Stimulated activated CD4-positive, alpha-beta T cell treated with anti-CD3 and anti-CD28 coated beads, Interleukin-15, amount 100 ng/mL, for 1 hour (primary cell): ENCODE results near the gene CXADR.
"Not testable (repeated sequence)": the region's sequence is repeated elsewhere in the genome, so short reads cannot be mapped to it uniquely, and the experiment has no call there.

Source experiments
- DNase-seq, 2 donors: peaks; one replicate each; pipeline ENCODE4 v3.0.0-alpha.2; 2020; ENCODE audit warnings: low read depth in 1 of 2, low spot score in 1 of 2

The CXADR gene

GRCh38 chr21:17501107-17502006, 11.5 kb upstream of the CXADR start:
- no peak for DNase-seq

- not testable (repeated sequence) for DNase-seq
These were observed 9.9 kb upstream of the CXADR start for GRCh38 chr21:17502985-17503384.

GRCh38 chr21:17506951-17507350, 5.9 kb upstream of the CXADR start:
- no peak for DNase-seq

- no peak for DNase-seq
These were observed 5.3 kb upstream of the CXADR start for GRCh38 chr21:17507591-17507990.

GRCh38 chr21:17513214-17514123, 626 bp downstream of the CXADR start:
- DNase-seq = peak in 1 of 2 donors; percentile 10

GRCh38 chr21:17514124-17514845, 1.4 kb downstream of the CXADR start:
- no peak for DNase-seq

- not testable (repeated sequence) for DNase-seq
These were observed 4.2 kb downstream of the CXADR start for GRCh38 chr21:17517008-17517407.

GRCh38 chr21:17519208-17519738, 6.4 kb downstream of the CXADR start:
- DNase-seq = no peak

- DNase-seq = no peak
These were observed 7.2 kb downstream of the CXADR start for GRCh38 chr21:17519965-17520609.

- no peak for DNase-seq
These were observed 10.2 kb downstream of the CXADR start for GRCh38 chr21:17523007-17523451.

GRCh38 chr21:17523979-17524494, 11.2 kb downstream of the CXADR start:
- not testable (repeated sequence) for DNase-seq

- no peak for DNase-seq
These were observed 11.8 kb downstream of the CXADR start for GRCh38 chr21:17524635-17525034.

- no peak for DNase-seq
These were observed 13.9 kb downstream of the CXADR start for GRCh38 chr21:17526776-17527175.

- DNase-seq = no peak
These were observed 14.4 kb downstream of the CXADR start for GRCh38 chr21:17527240-17527639.

- no peak for DNase-seq
These were observed 14.9 kb downstream of the CXADR start for GRCh38 chr21:17527711-17528110.

- no peak for DNase-seq
These were observed 16.8 kb downstream of the CXADR start for GRCh38 chr21:17529648-17530047.

GRCh38 chr21:17532292-17532691, 19.4 kb downstream of the CXADR start:
- DNase-seq = no peak

- DNase-seq = no peak
These were observed 23.5 kb downstream of the CXADR start for GRCh38 chr21:17536381-17536780.

GRCh38 chr21:17537299-17537698, 24.5 kb downstream of the CXADR start:
- DNase-seq = no peak

- DNase-seq = no peak
These were observed 25.7 kb downstream of the CXADR start for GRCh38 chr21:17538576-17538975.
